GM19438 (cell line): ENCODE measurements around the gene VSIG10.
"Not testable (repeated sequence)": the region's sequence is repeated elsewhere in the genome, so short reads cannot be mapped to it uniquely, and the experiment has no call there.

Experiments
- ATAC-seq: cut with Tn5 transposase; IDR thresholded peaks from one replicate; pipeline ENCODE4 v1.9.1; 2021; ENCODE audit warnings: low read depth; ENCODE audit not compliant: unreplicated experiment

Gene VSIG10

DNA sequence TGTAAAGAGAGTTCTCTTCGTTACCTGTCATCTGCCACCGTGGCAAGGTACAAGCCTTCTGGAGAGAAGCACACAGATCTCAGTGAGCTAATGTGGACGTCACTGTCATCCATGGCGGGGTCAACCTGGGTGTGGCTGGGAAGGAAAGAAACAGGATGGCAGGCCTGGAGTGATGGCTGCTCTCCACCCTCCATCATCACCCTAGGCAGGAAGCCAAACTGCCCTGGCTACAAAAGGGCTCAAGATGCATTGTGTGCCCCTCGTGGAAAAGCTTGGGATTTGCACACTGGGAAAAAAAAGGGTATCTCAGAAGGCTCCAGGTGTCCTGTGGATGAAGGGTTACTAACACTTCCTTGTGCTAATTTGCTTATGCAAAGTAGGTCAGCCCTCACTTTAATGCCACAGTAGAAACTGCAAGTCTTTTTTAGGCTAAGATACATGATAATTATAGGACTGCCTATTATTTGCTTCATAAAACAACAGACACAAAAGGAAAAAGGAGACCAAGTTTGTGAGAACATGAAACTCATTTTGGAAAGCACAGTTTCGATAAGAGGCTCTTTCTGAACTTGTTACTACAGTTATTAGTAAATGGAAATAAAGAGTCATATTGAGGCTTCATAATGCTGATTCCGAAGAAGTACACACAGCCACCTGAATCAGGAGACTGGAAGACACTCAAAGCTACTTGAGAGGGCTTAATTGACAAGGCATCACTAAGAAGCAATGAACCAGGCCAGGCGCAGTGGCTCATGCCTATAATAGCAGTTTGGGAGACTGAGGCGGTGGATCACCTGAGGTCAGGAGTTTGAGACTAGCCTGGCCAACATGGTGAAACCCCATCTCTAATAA is 68.4 kb downstream of the VSIG10 start:
- ATAC-seq: peak; percentile 69

DNA sequence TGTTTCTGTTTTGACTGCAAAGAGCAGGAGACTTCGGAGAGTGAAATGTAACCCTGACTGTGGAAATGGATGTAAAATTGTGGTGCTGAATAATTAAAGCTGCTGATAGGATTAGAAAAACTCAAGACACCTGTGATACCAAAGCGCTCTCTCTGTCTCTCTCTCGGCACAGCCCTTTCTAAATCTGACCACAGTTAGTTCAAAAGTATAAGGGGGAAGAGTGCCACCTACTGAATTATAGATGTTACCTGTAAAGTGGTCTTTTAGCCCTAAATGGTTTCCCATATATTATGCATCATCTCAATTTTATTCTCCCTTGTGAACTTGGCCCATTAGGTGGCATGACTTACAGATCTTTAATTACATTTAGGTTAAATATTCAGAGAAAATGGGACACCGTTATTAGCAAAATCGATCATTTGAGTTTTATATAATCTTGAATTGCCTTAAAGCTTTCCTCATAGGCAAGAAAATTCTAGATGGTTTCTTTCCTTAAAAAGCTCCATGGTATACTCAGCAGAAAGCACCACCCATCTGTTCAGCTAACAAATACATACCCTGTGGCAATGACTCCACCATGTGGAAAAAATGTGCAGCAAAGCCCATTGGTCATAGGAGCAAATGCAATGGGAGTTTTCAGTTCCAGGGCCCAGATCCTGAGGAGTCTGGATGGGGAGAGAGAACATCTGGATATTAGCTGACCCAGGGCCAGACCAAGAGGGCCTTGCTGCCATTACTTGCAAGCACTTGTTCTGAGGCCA is 69.2 kb downstream of the VSIG10 start:
- ATAC-seq: no peak

DNA sequence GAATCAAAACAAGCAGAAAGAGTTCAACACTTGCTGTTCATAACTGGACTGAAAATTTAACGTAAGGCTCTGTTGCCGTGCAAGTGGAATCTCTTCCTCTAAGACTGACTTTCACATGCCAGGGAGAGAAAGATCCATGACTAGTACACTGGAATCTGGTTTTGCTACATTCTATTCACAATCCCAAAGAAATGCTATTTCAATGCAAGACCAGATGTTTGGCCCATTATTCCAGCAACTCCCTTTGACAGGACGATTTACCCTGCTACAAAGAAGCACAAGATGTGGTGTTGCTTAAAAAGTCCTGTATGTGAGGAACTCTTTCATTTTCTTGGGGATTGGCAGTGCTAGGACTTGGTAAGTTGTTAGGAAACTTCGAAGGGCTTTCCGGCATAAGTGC is 69.9 kb downstream of the VSIG10 start:
- no peak for ATAC-seq

DNA sequence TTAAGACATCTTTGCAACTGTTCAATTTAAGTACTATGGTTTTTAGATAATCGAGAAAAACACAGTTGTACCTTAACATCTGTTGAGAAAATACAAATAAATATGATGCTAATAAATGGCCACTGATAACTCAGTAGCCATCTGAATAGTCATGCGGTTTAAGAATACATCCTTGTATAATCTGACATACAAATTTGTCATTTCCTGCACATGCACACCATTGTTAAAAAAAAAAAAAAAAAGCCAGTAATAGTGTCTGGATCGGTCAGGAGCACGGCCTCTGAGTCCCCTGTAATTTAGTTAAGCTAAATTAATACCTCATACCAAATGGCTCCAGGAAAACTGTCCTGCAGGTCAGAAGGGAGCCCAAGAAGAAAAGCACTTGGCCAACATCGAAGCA is 70.5 kb downstream of the VSIG10 start:
- no peak for ATAC-seq

DNA sequence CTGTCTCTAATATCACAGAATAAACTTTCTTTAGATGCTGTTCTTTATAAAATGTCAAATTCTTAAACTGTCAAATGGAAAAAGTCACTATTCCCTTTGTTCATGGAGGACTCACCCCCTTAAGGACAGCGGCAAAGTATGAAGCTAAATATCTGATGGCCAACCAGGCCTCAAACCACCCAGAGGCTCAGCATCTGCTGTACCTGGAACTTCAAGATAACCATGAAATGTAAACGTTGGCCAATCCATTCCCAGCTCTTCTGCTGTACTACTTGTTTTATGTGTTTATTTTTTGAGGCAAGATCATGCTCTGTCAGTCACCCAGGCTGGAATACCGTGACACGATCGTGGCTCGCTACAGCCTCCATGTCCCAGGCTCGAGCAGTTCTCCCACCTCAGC is 71.6 kb downstream of the VSIG10 start:
- ATAC-seq: no peak

DNA sequence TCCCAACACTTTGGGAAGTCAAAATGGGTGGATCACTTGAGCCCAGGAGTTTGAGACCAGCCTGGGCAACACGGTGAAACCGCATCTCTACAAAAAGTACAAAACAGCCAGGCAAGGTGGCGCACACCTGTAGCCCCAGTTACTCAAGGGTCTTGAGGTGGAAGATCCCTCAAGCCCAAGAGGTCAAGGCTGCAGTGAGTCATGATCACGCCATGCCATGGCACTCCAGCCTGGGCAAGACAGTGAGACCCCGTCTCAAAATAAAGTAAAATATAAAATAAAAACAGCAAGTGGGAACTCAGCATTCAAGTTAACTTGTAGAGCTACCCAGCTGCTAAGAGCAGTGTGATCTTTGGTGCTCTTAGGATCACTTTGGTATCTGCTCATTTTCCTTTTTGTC is 74.6 kb downstream of the VSIG10 start:
- no peak for ATAC-seq

DNA sequence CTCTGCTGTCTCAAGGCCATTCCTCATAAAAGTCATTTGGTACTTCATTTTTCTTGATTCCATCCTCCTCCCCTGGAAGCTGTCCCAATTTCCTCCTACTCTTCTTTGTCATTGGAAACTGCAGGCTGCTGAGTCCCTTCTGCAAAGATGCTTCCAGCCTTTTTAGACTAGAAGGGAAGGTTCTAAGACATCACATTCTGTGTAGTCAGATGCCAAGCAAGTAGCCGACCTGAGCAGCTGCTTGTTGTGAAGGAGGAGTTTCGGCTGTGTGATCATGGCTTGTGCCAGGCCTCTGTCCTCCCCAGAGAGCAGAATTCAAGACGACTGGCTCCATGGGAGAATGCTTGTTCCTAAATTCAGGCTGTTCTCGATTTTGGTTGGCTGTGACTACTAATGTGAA is 78.6 kb downstream of the VSIG10 start:
- ATAC-seq: no peak

DNA sequence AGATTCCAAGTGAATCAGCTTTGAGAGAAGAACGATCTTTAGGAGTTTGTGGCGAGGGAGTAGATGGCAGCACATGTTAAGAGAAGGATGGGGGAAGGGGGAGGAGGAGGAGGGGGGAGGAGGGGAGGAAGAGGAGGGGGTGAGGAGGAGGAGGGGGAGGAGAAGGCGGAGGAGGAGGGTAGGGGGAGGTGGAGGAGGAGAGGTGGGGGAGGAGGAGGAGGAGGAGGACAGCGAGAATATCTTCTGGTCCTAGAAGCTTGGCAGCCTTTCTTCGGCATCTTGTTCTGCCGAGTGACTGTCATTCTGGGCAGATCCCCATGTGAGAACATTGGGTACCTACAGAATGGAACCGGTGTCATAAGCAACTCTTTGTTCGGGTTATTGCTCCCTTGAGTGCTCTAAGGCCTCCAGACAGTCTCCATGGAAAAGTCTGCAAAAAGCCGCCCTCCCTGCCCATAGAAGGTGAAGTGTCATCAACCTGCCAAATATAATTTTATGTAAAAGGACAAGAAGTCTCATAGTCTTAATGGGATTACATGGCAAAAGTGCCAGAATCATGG is 80.4 kb downstream of the VSIG10 start:
- no peak for ATAC-seq

DNA sequence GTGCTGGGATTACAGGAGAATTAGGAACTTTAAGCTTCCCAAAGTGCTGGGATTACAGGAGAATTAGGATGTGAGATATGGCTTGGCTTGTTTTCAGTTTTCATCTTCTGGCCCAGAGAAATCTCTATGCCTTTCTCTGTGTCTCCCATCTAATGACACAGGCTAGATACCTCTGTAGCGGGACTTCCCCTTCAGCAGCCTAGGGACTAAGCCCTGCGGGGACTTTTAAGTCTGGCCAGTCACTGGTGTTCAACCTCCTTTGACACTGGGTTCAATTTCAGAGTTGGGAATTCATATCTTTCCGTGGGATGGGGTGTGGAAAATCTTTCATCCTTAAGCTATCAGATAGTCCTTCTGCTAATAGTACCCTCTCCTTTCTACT is 81.1 kb downstream of the VSIG10 start:
- no peak for ATAC-seq

DNA sequence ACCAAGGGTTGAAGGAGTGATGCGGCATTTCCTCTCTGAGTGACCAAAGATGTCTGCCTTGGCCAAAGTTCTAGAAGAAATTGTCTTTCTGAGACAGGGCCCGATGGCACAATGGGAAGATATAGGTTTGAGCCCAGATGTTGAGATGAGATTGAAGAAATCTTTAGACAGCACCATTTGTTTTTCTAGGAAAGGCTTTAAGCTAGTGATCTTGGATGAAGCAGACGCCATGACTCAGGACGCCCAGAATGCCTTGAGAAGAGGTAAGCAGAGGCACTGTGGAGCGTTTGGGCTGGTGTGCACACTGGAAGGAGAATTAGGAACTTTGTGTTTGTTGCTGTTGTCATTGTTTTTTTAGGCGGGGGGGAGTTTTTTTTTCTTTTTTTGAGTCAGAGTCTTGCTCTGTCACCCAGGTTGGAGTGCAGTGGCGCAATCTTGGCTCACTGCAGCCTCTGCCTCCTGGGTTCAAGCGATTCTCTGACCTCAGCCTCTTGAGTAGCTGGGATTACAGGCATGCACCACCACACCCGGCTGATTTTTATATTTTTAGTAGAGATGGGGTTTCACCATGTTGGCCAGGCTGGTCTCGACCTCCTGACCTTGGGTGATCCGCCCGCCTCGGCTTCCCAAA is 81.6 kb downstream of the VSIG10 start:
- ATAC-seq: not testable (repeated sequence)

DNA sequence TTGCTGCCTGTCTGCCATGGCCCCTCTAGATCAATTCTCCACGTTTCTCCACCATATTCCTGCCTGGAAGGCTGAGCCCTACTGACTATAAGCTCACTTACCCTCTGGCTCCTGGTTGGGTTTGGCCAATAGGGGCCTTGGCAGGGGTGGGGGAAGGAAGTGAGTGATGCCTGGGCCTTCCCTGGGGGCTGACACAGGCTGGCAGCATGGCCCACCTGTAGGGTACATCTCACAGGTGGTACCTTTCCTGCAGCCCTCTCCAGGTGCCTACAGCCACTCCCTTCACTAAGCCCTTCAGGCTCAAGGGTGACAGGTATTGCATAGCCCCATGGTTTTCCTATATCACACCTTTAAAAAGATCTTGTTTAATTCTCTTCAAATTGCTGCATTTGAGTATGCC is 83.8 kb downstream of the VSIG10 start:
- ATAC-seq: no peak

DNA sequence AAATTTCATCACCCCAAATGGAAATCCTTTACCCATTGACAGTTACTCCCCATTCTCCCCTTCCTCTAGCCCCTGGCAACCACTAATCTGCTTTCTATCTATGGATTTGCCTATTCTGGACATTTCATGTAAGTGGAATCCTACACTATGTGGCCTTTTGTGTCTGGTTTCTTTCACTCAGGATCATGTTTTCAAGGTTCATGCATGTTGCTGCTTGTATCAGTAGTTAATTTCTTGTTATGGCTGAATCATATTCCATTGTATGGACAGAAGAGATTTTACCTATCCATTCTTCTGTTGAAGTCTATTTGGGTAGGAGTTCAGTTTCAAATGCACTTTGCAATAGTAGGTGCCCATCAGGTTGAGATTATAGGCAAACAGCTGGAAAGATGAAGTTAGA is 85.9 kb downstream of the VSIG10 start:
- no peak for ATAC-seq

DNA sequence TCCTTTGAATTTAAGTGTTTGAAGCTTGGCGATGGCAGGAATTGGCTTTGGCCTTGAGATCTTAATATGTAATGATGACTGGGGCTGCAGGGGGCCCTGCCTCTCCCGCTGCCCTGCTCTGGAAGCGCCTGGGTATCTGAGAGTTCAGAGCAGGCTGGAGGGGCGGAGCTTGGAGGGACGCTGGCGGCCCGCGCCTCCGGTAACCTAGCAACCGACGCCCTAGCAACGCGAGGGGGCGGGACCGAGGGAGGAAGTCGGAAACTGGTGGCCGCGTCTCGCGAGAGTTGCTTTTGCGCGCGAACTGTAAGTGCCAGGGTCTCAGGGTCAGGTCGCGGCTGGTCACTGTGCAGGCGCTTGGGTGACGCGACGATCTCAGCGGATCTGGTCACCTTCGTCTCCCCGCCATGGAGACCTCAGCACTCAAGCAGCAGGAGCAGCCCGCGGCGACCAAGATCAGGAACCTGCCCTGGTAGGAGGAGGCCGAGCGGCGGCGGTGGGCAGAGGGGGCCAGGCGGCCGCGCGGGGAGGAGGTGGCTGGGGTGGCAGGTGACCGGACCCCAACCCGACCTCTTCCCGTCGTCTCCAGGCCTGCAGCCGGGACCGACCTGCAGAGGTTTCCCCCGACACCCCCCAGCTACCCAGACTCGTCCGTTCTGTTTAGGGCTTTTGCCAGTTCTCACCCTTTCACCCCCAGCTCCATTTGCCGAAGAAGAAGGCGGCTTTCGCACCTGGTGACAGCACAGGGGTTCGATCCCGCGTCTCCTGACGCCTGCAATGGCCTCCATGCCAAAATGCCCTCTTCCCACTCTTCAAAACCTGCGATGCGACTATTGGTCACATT is 87.2 kb downstream of the VSIG10 start, which contains the start of gene RFC5:
RFC5 (plus strand) TSS at position 280 of the 841 bp plus-strand sequence; CDS start at position 405, 125 bp downstream.
- peak; percentile 98 for ATAC-seq

DNA sequence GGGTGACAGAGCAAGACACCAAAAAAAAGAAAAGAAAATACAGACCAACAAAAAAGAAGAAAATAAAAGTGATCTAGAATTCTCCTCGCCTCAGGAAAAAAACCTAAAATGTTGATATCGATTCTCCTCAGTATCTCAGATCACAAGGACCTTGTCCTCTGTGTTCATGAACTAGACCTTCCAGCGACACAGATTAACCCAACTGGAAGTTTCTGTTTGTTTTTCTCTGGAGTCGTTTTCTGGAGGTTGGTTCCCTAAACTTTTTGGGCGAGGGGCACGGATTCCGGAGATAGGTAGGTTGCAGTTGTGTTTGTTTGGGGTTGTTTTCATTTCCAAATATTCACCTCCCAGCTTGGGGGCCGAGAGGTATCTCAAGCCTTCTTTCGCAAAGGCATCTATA is 87.9 kb downstream of the VSIG10 start:
- ATAC-seq: no peak

DNA sequence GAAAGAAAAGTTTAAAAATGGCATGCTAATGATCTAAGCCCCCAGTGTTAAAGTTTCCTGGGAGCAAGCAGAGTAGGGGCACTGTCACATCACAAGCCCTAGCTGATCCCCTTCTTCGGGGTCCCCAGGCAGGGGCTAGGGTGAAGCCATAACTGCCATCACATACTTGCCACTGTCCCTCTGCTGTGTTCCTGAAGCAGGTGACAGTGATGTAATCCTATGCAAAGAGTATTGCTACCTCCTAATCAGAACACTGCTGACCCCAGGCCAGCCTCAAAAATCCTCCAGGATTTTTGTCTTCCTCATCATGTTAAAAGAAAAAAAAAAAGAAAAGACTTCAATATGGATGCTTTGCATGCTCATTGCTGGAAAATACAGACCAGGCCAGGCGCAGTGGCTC is 88.5 kb downstream of the VSIG10 start:
- ATAC-seq: no peak
